Activated naive CD4-positive, alpha-beta T cell treated with anti-CD3 and anti-CD28 coated beads for 36 hours (primary cell): ENCODE data around the gene DDO. TPM values are rescaled to one million over a fixed set of nuclear protein-coding genes. Genes with fewer than 3 reads are reported as not detected.
"Not testable (repeated sequence)": the region's sequence is repeated elsewhere in the genome, so short reads cannot be mapped to it uniquely, and the experiment has no call there.

Experiments used
- CTCF ChIA-PET: fragments of 350-600 bp; sonication (Branson Sonifier 250); formaldehyde crosslinking; loops from one replicate; lab custom pipeline; 2021; ENCODE audit warnings: antibody characterized with exemption; lab: Charles Lee
- DNase-seq: peaks from one replicate; pipeline ENCODE4 v3.0.0-alpha.2; 2020
- H3K27ac Mint-ChIP-seq: one replicate; pipeline ENCODE4 v1.8.0; 2021; ENCODE audit warnings: mild to moderate bottlenecking, mixed read lengths
- H3K27me3 Mint-ChIP-seq: one replicate; pipeline ENCODE4 v1.8.0; 2021; ENCODE audit warnings: low read depth, mixed read lengths
- H3K36me3 Mint-ChIP-seq: one replicate; pipeline ENCODE4 v1.8.0; 2021; ENCODE audit warnings: low read depth, mixed read lengths
- H3K4me1 Mint-ChIP-seq: one replicate; pipeline ENCODE4 v1.8.0; 2021; ENCODE audit warnings: low read depth, mixed read lengths
- H3K4me3 Mint-ChIP-seq: one replicate; pipeline ENCODE4 v1.8.0; 2021; ENCODE audit warnings: mild to moderate bottlenecking, moderate library complexity, mixed read lengths
- H3K9me3 Mint-ChIP-seq: one replicate; pipeline ENCODE4 v1.8.0; 2021; ENCODE audit warnings: mixed read lengths
- intact Hi-C: fragments of 100-400 bp; cut with micrococcal nuclease; formaldehyde crosslinking; loops from one replicate; pipeline ENCODE4 v1.15.1; 2023
- total RNA-seq, 2 experiments: library from RNA; stranded (reverse); gene quantifications; one replicate each; pipeline ENCODE4 v1.2.3, GENCODE V29; 2021

DDO gene
- total RNA-seq, 2 experiments from 2014 or later: not detected

- Mint-ChIP-seq H3K4me1 (no peaks in the 10 kb centered on the region), H3K27ac (no peak overlapping the region), H3K36me3 (no peaks in the 10 kb centered on the region), H3K4me3 (no peak overlapping the region), H3K27me3 (peaks cover 8% of the 10 kb centered on the region), H3K9me3 (no peaks in the 10 kb centered on the region)
- CTCF ChIA-PET: no interaction called here
- intact Hi-C loops: no loop called here
- DNase-seq: no peak
These were observed 63.8 kb downstream of the DDO start for GRCh38 chr6:110351546-110351945.

- H3K4me3 Mint-ChIP-seq, H3K4me1 Mint-ChIP-seq, H3K9me3 Mint-ChIP-seq, DNase-seq, H3K27ac Mint-ChIP-seq, H3K27me3 Mint-ChIP-seq, H3K36me3 Mint-ChIP-seq, CTCF ChIA-PET, intact Hi-C loops: not testable (repeated sequence)
These were observed 64.8 kb downstream of the DDO start for GRCh38 chr6:110350593-110350992.

- no peak overlapping the region for H3K27ac Mint-ChIP-seq
- no peaks in the 10 kb centered on the region for H3K4me1 Mint-ChIP-seq
- no peaks in the 10 kb centered on the region for H3K27me3 Mint-ChIP-seq
- no peak for DNase-seq
- no peaks in the 10 kb centered on the region for H3K9me3 Mint-ChIP-seq
- intact Hi-C loops: no loop called here
- CTCF ChIA-PET: no interaction called here
- no peaks in the 10 kb centered on the region for H3K36me3 Mint-ChIP-seq
- no peak overlapping the region for H3K4me3 Mint-ChIP-seq
These were observed 66.2 kb downstream of the DDO start for GRCh38 chr6:110348961-110349690.

GRCh38 chr6:110345025-110345424, 70.3 kb downstream of the DDO start:
- Mint-ChIP-seq H3K9me3 (no peaks in the 10 kb centered on the region), H3K27ac (no peak overlapping the region), H3K4me3 (no peak overlapping the region), H3K36me3 (no peaks in the 10 kb centered on the region), H3K27me3 (no peaks in the 10 kb centered on the region), H3K4me1 (no peaks in the 10 kb centered on the region)
- intact Hi-C loops: no loop called here
- CTCF ChIA-PET: no interaction called here
- no peak for DNase-seq

GRCh38 chr6:110342759-110343158, 72.6 kb downstream of the DDO start:
- Mint-ChIP-seq H3K9me3 (no peaks in the 10 kb centered on the region), H3K4me3 (no peak overlapping the region), H3K36me3 (no peaks in the 10 kb centered on the region), H3K27ac (no peak overlapping the region), H3K4me1 (no peaks in the 10 kb centered on the region), H3K27me3 (peaks cover under 1% of the 10 kb centered on the region)
- CTCF ChIA-PET: no interaction called here
- intact Hi-C loops: no loop called here
- DNase-seq: no peak

Other genes with a start within 250 kb of the DDO start
- 1 to 10 TPM; 1.3 to 1.5 TPM for gene WASF1, start 235.9 kb downstream of the DDO start, total RNA-seq
- 10 to 100 TPM; 27.0 to 28.5 TPM for gene CDC40, start 235.1 kb downstream of the DDO start, total RNA-seq
- not detected for gene METTL24, start 57.2 kb downstream of the DDO start, total RNA-seq
- not detected for gene SLC22A16, start 61.0 kb upstream of the DDO start, total RNA-seq